SK-N-SH (cell line): ENCODE measurements around the gene GOLGA3. TPM values are rescaled to one million over a fixed set of nuclear protein-coding genes. Genes with fewer than 3 reads are reported as not detected.
"Not testable (repeated sequence)": the region's sequence is repeated elsewhere in the genome, so short reads cannot be mapped to it uniquely, and the experiment has no call there.

ENCODE experiments used
- CTCF ChIA-PET: fragments of 300-600, 350-600 bp; formaldehyde crosslinking; extraction: SDS; loops from one replicate; lab custom pipeline; 2021; lab: Yijun Ruan, JAX
- POLR2A ChIA-PET: fragments of 350-600 bp; sonication (Branson Sonifier 250); formaldehyde crosslinking; extraction: SDS; loops from one replicate; lab custom pipeline; 2020; ENCODE audit warnings: antibody characterized with exemption, inconsistent platforms; lab: Yijun Ruan, JAX
- DNase-seq: peaks from one replicate; pipeline ENCODE4 v3.0.0; 2012
- H2AFZ ChIP-seq: fragments of 200-600 bp; sonication (generic); 2 replicates; pipeline ENCODE4 v1.8.1; 2016; ENCODE audit warnings: antibody characterized with exemption, mild to moderate bottlenecking, low read depth
- H3F3A ChIP-seq: fragments of 200-600 bp; sonication (generic); replicated peaks from 2 replicates; pipeline ENCODE3; 2016; ENCODE audit warnings: antibody characterized with exemption, mild to moderate bottlenecking; ENCODE audit not compliant: insufficient read depth
- H3K27ac ChIP-seq, 2 experiments: fragments of 200-500 bp in 1 of 2; fragments of 200-600 bp in 1 of 2; sonication (Bioruptor generic) in 1 of 2; sonication (generic), shearing (Covaris generic) in 1 of 2; 2 replicates each; pipeline versions ENCODE4 v1.5.1 to v1.6.1; 2014 to 2016; ENCODE audit warnings: low read depth in 2 of 2, inconsistent platforms in 1 of 2, low read length in 1 of 2, mild to moderate bottlenecking in 1 of 2, mixed read lengths in 1 of 2
- H3K27me3 ChIP-seq: fragments of 200-600 bp; sonication (generic), shearing (Covaris generic); 2 replicates; pipeline ENCODE4 v1.6.1; 2016; ENCODE audit warnings: mixed run types; ENCODE audit not compliant: insufficient read depth
- H3K36me3 ChIP-seq, 2 experiments: fragments of 200-500 bp in 1 of 2; fragments of 200-600 bp in 1 of 2; sonication (Bioruptor generic) in 1 of 2; sonication (generic) in 1 of 2; replicated peaks in 1 of 2; 2 replicates each; pipeline versions ENCODE3 to v1.5.1; 2014 to 2016; ENCODE audit warnings: low read length in 1 of 2, mild to moderate bottlenecking in 1 of 2; ENCODE audit not compliant: insufficient read depth in 2 of 2, control insufficient read depth in 1 of 2
- H3K4me1 ChIP-seq, 2 experiments: fragments of 200-500 bp in 1 of 2; fragments of 200-600 bp in 1 of 2; sonication (Bioruptor generic) in 1 of 2; sonication (generic), shearing (Covaris generic) in 1 of 2; 2 replicates each; pipeline versions ENCODE4 v1.5.1 to v1.6.1; 2014 to 2016; ENCODE audit warnings: low read depth in 1 of 2, low read length in 1 of 2, mixed run types in 1 of 2; ENCODE audit not compliant: insufficient read depth in 2 of 2, control insufficient read depth in 1 of 2
- H3K4me2 ChIP-seq: fragments of 200-600 bp; sonication (generic), shearing (Covaris generic); 2 replicates; pipeline ENCODE4 v1.6.1; 2017; ENCODE audit warnings: mixed run types
- H3K4me3 ChIP-seq, 2 experiments: fragments of 200-500 bp in 1 of 2; fragments of 200-600 bp in 1 of 2; sonication (Bioruptor generic) in 1 of 2; sonication (generic), shearing (Covaris generic) in 1 of 2; 2 replicates each; pipeline versions ENCODE4 v1.5.1 to v1.8.1; 2014 to 2016; ENCODE audit warnings: low read depth in 2 of 2, inconsistent platforms in 1 of 2, low read length in 1 of 2, mild to moderate bottlenecking in 1 of 2, mixed read lengths in 1 of 2, moderate library complexity in 1 of 2
- H3K79me2 ChIP-seq: fragments of 200-600 bp; sonication (generic); 2 replicates; pipeline ENCODE4 v1.8.1; 2017; ENCODE audit warnings: mild to moderate bottlenecking; ENCODE audit not compliant: insufficient read depth
- H3K9ac ChIP-seq: fragments of 200-600 bp; sonication (generic); 2 replicates; pipeline ENCODE4 v1.6.1; 2017; ENCODE audit warnings: mixed run types
- H3K9me2 ChIP-seq: fragments of 200-600 bp; sonication (generic); 2 replicates; pipeline ENCODE4 v1.6.1; 2017; ENCODE audit warnings: mixed run types
- H3K9me3 ChIP-seq: fragments of 200-600 bp; sonication (generic); 2 replicates; pipeline ENCODE4 v1.6.1; 2017; ENCODE audit warnings: mixed run types, mild to moderate bottlenecking, moderate library complexity
- H4K20me1 ChIP-seq: fragments of 200-600 bp; sonication (generic); 2 replicates; pipeline ENCODE4 v1.6.1; 2017; ENCODE audit warnings: mild to moderate bottlenecking, mixed run types; ENCODE audit not compliant: insufficient read depth
- CHD2 ChIP-seq: fragments of 150-350 bp; IDR thresholded peaks from 2 replicates; pipeline ENCODE4 v1.6.1; 2018; ENCODE audit warnings: low read length; ENCODE audit not compliant: partially characterized antibody
- FOXJ3 ChIP-seq: sonication (generic); formaldehyde crosslinking; IDR thresholded peaks from 2 replicates; pipeline ENCODE4 v1.5.1; 2020; ENCODE audit warnings: mild to moderate bottlenecking, missing genetic modification reagents
- JUND ChIP-seq: IDR thresholded peaks from 2 replicates; pipeline ENCODE4 v1.4.0; 2012
- MEF2A ChIP-seq: IDR thresholded peaks from 2 replicates; pipeline ENCODE4 v1.4.0; 2012; ENCODE audit warnings: low read depth, borderline replicate concordance
- TAF1 ChIP-seq: IDR thresholded peaks from 2 replicates; pipeline ENCODE4 v1.6.1; 2012; ENCODE audit warnings: low read depth, mild to moderate bottlenecking, low read length, moderate library complexity, borderline replicate concordance
- TCF12 ChIP-seq: IDR thresholded peaks from 2 replicates; pipeline ENCODE4 v1.4.0; 2012
- YY1 ChIP-seq: IDR thresholded peaks from 2 replicates; pipeline ENCODE4 v1.4.0; 2012; ENCODE audit warnings: low read depth, mild to moderate bottlenecking
- WGBS: methylation state at CpG from one replicate; pipeline ENCODE4 v1.1.6; 2017; ENCODE audit warnings: low lambda C conversion rate; 5-methylcytosine and 5-hydroxymethylcytosine counted together
- polyA plus RNA-seq, 3 experiments: library from polyadenylated mRNA; depleted of rRNA; stranded (reverse); fragments of >200 nt; gene quantifications; 2 replicates each; pipeline ENCODE4 v1.2.3, GENCODE V29; 2012
- TF ChIP-seq, protein P1 (sequence below): fragments of 150-350 bp; IDR thresholded peaks from 2 replicates; pipeline ENCODE4 v1.6.1; 2016; ENCODE audit warnings: mild to moderate bottlenecking, low read depth, low read length
- TF ChIP-seq, protein P2 (sequence below): IDR thresholded peaks from 2 replicates; pipeline ENCODE4 v1.6.1; 2012; ENCODE audit warnings: mild to moderate bottlenecking, low read depth, low read length, moderate library complexity
- TF ChIP-seq, protein P3 (sequence below): fragments of 200-600 bp; sonication (generic); IDR thresholded peaks from 2 replicates; pipeline ENCODE4 v1.6.1; 2017; ENCODE audit warnings: antibody characterized with exemption, mild to moderate bottlenecking, moderate library complexity
- TF ChIP-seq, protein P4 (sequence below): IDR thresholded peaks from 2 replicates; pipeline ENCODE4; 2012

GOLGA3 gene
- polyA plus RNA-seq, 1 of the 3 experiments (the other 2 are of a cell fraction) = 16.9 TPM

DNA sequence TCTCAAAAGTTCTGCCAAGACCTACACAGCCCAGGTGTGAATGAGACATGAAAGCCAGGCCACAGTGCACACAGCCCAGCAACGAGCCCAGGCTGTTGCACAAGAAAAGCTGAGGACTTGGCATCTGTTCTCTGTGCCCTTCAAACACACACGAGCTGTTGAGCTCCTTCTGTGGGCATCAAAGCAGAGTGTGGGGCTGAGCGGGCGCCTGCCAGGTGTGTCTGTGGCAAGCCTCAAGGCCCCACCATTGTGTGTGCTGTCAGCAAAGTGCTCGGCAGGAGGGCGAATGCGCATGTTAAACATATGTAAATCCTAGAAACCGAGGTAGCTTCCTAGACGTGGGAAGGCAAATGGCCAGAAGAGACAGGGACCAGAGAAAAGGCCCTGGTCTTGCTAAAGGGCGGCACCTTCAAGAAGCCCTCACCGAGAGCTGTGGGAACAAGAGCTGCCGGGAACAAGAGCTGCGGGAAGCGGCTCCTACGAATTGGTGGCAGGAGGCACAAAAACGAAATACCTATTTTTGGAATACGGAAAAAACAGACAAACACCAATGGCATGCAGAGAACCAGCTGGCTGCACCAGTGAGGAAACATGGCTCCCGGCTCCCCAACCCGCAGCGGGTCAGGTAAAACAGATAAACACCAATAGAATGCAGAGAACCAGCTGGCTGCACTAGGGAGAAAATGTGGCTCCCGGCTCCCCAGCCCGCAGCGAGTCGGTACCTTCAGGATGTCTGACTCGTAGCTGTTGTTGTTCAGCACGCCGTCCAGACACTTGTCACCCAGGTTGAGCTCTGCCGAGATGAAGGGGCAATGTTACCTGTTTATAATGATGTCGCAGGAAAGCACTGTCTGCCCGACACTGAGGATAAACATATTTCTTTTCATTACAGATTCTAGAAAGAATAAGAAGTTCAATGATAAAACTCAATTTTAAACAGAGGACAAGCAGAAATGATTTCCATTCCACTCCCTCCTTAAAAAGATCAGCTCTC lies 19.0 kb upstream of the GOLGA3 start:
- ChIA-PET POLR2A (no interaction called here), CTCF (interaction anchor here (0.6 kb wide), 1 partner anchor 11 kb away, joined by 3 read pairs; no protein-coding TSS in a partner anchor)
- 0 out of 2 replicates have a peak, but pooled peaks cover 2% of the 10 kb centered on the region for H3K79me2 ChIP-seq
- no peak for DNase-seq
- H2AFZ ChIP-seq = no peak overlapping the region
- TF ChIP-seq, protein P1, sequence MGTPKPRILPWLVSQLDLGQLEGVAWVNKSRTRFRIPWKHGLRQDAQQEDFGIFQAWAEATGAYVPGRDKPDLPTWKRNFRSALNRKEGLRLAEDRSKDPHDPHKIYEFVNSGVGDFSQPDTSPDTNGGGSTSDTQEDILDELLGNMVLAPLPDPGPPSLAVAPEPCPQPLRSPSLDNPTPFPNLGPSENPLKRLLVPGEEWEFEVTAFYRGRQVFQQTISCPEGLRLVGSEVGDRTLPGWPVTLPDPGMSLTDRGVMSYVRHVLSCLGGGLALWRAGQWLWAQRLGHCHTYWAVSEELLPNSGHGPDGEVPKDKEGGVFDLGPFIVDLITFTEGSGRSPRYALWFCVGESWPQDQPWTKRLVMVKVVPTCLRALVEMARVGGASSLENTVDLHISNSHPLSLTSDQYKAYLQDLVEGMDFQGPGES = no peak
- TF ChIP-seq TCF12 (no peak), CHD2 (no peak)
- peaks cover 25 to 48% of the 10 kb centered on the region in 2 experiments for H3K36me3 ChIP-seq
- no peak overlapping the region for H3K9ac ChIP-seq
- H3K9me2 ChIP-seq = no peaks in the 10 kb centered on the region
- H3K27me3 ChIP-seq = no peaks in the 10 kb centered on the region
- H3K4me3 ChIP-seq = no peak overlapping the region
- H4K20me1 ChIP-seq = no peaks in the 10 kb centered on the region
- no peak overlapping the region for H3K4me2 ChIP-seq
- H3K9me3 ChIP-seq = no peaks in the 10 kb centered on the region
- no peaks in the 10 kb centered on the region for H3F3A ChIP-seq
- no peak overlapping the region for H3K27ac ChIP-seq
- H3K4me1 ChIP-seq = no peaks in the 10 kb centered on the region
- WGBS = 92% methylated on average over 30 of the region's 30 CpGs

DNA sequence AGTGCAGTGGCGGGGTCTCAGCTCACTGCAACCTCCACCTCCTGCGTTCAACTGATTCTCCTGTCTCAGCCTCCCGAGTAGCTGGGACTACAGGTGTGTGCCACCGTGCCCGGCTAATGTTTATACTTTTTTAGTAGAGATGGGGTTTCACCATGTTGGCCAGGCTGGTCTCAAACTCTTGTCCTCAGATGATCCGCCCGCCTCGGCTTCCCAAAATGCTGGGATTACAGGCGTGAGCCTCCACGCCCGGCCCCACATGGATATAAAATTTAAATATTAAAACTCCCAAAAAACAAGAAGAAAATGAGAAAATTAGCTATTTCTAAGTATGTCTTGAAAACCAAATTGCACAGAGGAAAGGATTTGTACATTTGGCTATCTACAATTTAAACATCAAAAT lies 16.0 kb upstream of the GOLGA3 start:
- H3K79me2 ChIP-seq, POLR2A ChIA-PET, H3K9ac ChIP-seq, H3K27ac ChIP-seq, CTCF ChIA-PET, H3K4me3 ChIP-seq, H3K9me3 ChIP-seq, H2AFZ ChIP-seq, H3K9me2 ChIP-seq, H3K4me1 ChIP-seq, H4K20me1 ChIP-seq, H3F3A ChIP-seq, H3K27me3 ChIP-seq, DNase-seq, H3K4me2 ChIP-seq: not testable (repeated sequence)
- 93% methylated on average over 11 of the region's 11 CpGs for WGBS
- H3K36me3 ChIP-seq = peaks cover 45 to 54% of the 10 kb centered on the region in 2 experiments

DNA sequence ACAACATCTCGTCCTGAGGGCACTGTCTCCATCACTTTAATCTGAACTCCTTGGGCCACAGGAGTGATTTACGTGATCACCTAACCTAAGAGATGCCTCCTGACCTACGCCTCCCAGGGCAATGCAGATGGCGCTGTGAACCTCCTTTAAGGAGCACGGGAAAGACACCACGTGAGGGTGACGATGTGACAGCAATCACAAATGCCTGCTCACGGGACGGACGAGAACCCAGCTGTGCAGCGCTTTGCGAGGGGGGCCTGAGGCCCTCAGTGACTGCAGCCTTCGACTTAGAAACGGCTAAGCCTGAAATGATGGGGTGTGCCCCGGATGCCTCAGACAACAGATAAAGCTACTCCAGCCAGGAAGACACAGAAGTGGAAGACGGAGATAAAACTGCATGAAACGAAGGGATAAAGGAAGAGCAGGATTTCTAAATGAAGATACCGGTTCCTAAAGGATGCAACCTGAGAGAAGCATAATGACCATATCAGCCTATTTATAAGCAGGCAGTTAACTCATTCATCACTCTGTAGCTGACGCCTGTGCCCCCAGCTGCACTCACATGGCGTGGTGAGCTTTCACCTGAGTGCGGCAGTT lies 13.9 kb upstream of the GOLGA3 start:
- H3F3A ChIP-seq = no peaks in the 10 kb centered on the region
- no peak overlapping the region for H3K9ac ChIP-seq
- peaks cover 41 to 52% of the 10 kb centered on the region in 2 experiments for H3K36me3 ChIP-seq
- H3K9me3 ChIP-seq = no peaks in the 10 kb centered on the region
- no peak overlapping the region for H3K4me2 ChIP-seq
- no peaks in the 10 kb centered on the region for H3K79me2 ChIP-seq
- no peak overlapping the region for H3K27ac ChIP-seq
- H4K20me1 ChIP-seq = no peaks in the 10 kb centered on the region
- no peaks in the 10 kb centered on the region for H3K4me1 ChIP-seq
- no peaks in the 10 kb centered on the region for H3K27me3 ChIP-seq
- no peaks in the 10 kb centered on the region for H3K9me2 ChIP-seq
- ChIA-PET CTCF (no interaction called here), POLR2A (no interaction called here)
- DNase-seq = no peak
- no peak overlapping the region for H3K4me3 ChIP-seq
- 98% methylated on average over 21 of the region's 21 CpGs for WGBS
- H2AFZ ChIP-seq = no peak overlapping the region
- TF ChIP-seq FOXJ3 (no peak), JUND (no peak), TAF1 (no peak), MEF2A (no peak), YY1 (no peak)
- TF ChIP-seq, protein P2, sequence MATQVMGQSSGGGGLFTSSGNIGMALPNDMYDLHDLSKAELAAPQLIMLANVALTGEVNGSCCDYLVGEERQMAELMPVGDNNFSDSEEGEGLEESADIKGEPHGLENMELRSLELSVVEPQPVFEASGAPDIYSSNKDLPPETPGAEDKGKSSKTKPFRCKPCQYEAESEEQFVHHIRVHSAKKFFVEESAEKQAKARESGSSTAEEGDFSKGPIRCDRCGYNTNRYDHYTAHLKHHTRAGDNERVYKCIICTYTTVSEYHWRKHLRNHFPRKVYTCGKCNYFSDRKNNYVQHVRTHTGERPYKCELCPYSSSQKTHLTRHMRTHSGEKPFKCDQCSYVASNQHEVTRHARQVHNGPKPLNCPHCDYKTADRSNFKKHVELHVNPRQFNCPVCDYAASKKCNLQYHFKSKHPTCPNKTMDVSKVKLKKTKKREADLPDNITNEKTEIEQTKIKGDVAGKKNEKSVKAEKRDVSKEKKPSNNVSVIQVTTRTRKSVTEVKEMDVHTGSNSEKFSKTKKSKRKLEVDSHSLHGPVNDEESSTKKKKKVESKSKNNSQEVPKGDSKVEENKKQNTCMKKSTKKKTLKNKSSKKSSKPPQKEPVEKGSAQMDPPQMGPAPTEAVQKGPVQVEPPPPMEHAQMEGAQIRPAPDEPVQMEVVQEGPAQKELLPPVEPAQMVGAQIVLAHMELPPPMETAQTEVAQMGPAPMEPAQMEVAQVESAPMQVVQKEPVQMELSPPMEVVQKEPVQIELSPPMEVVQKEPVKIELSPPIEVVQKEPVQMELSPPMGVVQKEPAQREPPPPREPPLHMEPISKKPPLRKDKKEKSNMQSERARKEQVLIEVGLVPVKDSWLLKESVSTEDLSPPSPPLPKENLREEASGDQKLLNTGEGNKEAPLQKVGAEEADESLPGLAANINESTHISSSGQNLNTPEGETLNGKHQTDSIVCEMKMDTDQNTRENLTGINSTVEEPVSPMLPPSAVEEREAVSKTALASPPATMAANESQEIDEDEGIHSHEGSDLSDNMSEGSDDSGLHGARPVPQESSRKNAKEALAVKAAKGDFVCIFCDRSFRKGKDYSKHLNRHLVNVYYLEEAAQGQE = no peak
- TF ChIP-seq, protein P3, sequence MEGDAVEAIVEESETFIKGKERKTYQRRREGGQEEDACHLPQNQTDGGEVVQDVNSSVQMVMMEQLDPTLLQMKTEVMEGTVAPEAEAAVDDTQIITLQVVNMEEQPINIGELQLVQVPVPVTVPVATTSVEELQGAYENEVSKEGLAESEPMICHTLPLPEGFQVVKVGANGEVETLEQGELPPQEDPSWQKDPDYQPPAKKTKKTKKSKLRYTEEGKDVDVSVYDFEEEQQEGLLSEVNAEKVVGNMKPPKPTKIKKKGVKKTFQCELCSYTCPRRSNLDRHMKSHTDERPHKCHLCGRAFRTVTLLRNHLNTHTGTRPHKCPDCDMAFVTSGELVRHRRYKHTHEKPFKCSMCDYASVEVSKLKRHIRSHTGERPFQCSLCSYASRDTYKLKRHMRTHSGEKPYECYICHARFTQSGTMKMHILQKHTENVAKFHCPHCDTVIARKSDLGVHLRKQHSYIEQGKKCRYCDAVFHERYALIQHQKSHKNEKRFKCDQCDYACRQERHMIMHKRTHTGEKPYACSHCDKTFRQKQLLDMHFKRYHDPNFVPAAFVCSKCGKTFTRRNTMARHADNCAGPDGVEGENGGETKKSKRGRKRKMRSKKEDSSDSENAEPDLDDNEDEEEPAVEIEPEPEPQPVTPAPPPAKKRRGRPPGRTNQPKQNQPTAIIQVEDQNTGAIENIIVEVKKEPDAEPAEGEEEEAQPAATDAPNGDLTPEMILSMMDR = no peak
- TF ChIP-seq, protein P4, sequence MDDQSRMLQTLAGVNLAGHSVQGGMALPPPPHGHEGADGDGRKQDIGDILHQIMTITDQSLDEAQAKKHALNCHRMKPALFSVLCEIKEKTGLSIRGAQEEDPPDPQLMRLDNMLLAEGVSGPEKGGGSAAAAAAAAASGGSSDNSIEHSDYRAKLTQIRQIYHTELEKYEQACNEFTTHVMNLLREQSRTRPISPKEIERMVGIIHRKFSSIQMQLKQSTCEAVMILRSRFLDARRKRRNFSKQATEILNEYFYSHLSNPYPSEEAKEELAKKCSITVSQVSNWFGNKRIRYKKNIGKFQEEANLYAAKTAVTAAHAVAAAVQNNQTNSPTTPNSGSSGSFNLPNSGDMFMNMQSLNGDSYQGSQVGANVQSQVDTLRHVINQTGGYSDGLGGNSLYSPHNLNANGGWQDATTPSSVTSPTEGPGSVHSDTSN = no peak
